T-helper 17 cell (primary cell): Measurements from ENCODE around the gene ZBTB49. TPM values are rescaled to one million over a fixed set of nuclear protein-coding genes. Genes with fewer than 3 reads are reported as not detected.
"Not testable (repeated sequence)": the region's sequence is repeated elsewhere in the genome, so short reads cannot be mapped to it uniquely, and the experiment has no call there.

Experiments used
- ATAC-seq: fragments of 150-1000 bp; cut with Tn5 transposase; 2 replicates; pipeline ENCODE4 v1.10.0; 2021; ENCODE audit warnings: mild to moderate bottlenecking, moderate library complexity
- DNase-seq, 3 donors: peaks; one replicate each; pipeline versions ENCODE4 v3.0.0 to v3.0.0-alpha.2; 2020 to 2021
- H3K9me3 ChIP-seq: one replicate; pipeline ENCODE4 v1.7.0; 2013; ENCODE audit warnings: low read length, mild to moderate bottlenecking; ENCODE audit not compliant: control insufficient read depth, poor library complexity, severe bottlenecking
- H3K27ac Mint-ChIP-seq: one replicate; pipeline ENCODE4 v1.8.0; 2022; ENCODE audit warnings: mild to moderate bottlenecking, moderate library complexity, mixed read lengths
- H3K27me3 Mint-ChIP-seq: one replicate; pipeline ENCODE4 v1.8.0; 2022; ENCODE audit warnings: mixed read lengths
- H3K36me3 Mint-ChIP-seq: one replicate; pipeline ENCODE4 v1.8.0; 2022; ENCODE audit warnings: low read depth, mixed read lengths
- H3K4me1 Mint-ChIP-seq: one replicate; pipeline ENCODE4 v1.8.0; 2022; ENCODE audit warnings: mild to moderate bottlenecking, mixed read lengths
- H3K4me3 Mint-ChIP-seq: one replicate; pipeline ENCODE4 v1.8.0; 2022; ENCODE audit warnings: mild to moderate bottlenecking, moderate library complexity, mixed read lengths
- total RNA-seq, 4 donors: library from RNA in 2 of 4; stranded (reverse) in 2 of 4; gene quantifications; one replicate each; pipeline ENCODE4 v1.2.3 and lab custom pipeline; 2022 to 2026

ZBTB49 gene, protein sequence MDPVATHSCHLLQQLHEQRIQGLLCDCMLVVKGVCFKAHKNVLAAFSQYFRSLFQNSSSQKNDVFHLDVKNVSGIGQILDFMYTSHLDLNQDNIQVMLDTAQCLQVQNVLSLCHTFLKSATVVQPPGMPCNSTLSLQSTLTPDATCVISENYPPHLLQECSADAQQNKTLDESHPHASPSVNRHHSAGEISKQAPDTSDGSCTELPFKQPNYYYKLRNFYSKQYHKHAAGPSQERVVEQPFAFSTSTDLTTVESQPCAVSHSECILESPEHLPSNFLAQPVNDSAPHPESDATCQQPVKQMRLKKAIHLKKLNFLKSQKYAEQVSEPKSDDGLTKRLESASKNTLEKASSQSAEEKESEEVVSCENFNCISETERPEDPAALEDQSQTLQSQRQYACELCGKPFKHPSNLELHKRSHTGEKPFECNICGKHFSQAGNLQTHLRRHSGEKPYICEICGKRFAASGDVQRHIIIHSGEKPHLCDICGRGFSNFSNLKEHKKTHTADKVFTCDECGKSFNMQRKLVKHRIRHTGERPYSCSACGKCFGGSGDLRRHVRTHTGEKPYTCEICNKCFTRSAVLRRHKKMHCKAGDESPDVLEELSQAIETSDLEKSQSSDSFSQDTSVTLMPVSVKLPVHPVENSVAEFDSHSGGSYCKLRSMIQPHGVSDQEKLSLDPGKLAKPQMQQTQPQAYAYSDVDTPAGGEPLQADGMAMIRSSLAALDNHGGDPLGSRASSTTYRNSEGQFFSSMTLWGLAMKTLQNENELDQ
- total RNA-seq (10 to 100 TPM in 1 of 2 donors, 1 to 10 TPM in 1; 7.4 to 12.9 TPM), total RNA-seq (lab: John Stamatoyannopoulos, UW) (7.2 to 16.0 reads per million in 2 donors)

DNA sequence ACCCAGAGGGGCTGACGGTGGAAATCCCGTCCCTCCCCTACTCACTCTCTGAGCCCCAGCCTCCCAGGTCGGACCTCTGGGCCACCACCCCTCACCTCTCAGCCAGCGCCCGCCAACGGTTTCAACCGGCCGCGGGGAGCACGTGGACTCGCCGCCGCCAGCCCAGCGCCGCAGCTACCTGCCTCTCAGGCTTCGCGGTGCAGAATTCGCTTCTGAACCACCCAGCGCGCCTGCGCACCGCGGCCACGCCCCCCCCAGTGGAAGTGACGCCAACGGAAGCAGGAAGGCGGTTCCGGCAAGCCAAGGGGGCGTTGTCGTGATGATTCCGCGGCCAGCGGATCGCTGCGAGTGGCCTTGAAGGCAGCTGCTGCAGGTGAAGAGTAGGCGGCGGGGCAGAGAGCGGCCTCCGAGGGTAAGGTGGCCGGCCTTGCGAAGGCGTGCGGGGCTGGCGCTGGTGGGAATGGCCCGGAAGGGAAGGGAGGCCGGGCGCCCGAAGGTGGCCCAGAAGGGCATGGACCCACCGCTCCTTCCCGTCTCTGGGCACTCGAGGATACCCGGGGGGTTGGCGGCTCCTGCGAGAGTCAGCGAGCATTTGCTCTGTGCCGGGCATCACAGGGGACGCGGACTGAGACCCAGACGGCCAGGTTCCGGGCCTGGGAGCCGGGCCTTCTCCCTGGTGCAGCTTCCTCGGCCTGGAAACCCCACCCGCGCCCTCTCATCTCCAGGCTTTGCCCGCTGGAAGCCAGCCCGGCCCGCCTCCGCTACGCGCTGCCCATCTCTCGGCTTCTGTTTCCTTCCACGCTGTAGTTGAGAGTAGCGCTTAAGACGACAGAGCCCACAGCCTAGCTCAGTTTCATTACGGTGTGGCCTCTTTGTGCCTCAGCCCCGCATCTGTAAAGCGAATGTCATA, at the start of gene ZBTB49, which contains the start of gene LYAR:
Gene ZBTB49 (plus strand): TSS at position 311 of the 910 bp plus-strand sequence. CDS start 9,695 bp downstream, outside the sequence.
Gene LYAR (minus strand): TSS at position 214 of the 910 bp plus-strand sequence. CDS start 6,412 bp downstream, outside the sequence.
- peak; percentile 93 for ATAC-seq
- no peaks in the 10 kb centered on the region for H3K9me3 ChIP-seq
- Mint-ChIP-seq H3K27ac (peak within 1 kb of the TSS; percentile 87), H3K4me1 (peaks cover 43% of the 10 kb centered on the region), H3K36me3 (peaks cover 5% of the 10 kb centered on the region), H3K27me3 (no peaks in the 10 kb centered on the region), H3K4me3 (peak within 1 kb of the TSS; percentile 97)
- peak; percentile 90 to 96 (median 96) for DNase-seq

DNA sequence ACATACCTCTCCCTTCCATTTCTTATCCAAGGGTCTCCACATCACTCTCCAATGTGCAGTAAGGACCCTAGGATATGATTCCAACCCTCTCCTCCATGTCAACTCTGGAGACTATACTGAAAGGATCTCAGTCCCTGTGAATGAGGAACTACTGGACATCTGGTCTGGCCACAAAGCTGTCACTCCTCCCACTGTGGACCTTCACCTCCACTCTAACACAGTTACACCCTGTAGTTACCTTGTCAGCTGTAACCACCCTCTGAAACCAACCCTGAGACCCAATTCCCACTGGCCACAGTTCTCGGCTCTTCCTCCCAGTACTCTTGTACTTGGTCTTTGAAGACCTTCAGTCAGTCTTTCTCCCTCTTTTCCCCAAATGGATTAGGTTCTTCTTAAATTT, 44.9 kb upstream of the ZBTB49 start:
- no peaks in the 10 kb centered on the region for H3K27me3 Mint-ChIP-seq
- H3K4me1 Mint-ChIP-seq = peaks cover 30% of the 10 kb centered on the region
- ATAC-seq (no peak), DNase-seq (no peak)
- H3K4me3 Mint-ChIP-seq = no peak overlapping the region
- H3K36me3 Mint-ChIP-seq = peaks cover 13% of the 10 kb centered on the region
- peak overlapping the region; percentile 32 for H3K27ac Mint-ChIP-seq
- no peaks in the 10 kb centered on the region for H3K9me3 ChIP-seq

DNA sequence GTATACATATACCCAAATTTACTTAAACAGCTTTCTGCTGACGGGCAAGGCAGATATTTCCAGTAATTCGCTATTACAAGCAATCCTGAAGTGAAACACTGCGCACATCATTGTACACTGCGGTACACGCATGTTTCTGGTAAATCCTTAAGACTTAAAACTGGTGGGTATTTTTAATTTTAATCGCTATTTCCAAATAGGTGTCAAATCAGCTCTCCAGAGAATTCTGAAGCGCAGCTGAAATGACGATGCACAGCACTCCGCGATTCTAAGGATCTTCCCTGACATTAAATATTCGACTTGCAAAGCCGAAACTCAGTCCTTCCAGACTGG, 42.4 kb upstream of the ZBTB49 start:
- DNase-seq = no peak
- ATAC-seq = peak; percentile 52
- peak overlapping the region; percentile 93 for H3K4me3 Mint-ChIP-seq

DNA sequence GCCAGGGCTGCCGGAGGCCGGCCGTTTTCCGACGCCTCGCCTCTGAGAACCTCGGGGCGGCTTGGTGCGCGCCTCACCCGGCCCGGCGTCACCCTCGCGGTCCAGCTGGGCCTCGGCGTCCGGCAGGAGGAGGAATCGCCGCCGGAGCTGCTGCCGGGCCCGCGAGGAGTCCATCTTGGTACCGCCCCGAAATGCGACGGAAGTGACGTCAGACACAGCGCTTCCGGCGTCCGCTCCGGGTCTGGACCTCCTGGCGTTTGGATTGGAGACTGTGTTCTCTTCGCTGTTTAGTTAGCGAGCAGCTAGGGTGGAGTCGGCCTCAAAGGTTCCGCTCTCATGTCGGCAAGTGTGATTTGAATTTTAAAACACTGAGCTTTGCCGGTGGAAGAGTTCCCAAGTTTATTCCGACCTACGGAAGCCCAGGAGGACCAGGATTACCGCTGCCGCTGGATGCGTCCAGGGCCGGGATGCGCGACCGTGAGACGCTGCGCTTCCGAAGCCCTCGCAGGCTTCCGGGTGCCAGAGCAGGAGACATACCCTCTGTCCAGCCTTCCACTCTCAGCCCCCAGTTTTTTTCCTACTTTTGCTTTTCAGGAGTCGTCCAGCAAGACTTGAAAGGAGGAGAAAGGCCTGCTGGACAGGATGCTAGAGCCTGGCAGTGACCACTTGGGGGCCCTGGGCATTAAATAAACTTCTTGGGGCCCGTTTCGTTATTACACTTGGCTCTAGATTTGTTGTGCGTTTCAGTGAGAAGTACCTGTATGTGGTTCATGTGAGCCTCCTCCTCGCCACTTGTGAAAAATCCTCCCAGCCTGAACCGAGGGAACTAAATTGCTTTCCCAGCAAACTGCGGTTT, 41.8 kb upstream of the ZBTB49 start, which contains the start of gene TMEM128:
Gene TMEM128 (minus strand): TSS at position 195 of the 856 bp plus-strand sequence. CDS start 21 bp downstream, at position 174.
- peak; percentile 80 to 88 (median 82) for DNase-seq
- Mint-ChIP-seq H3K4me1 (peaks cover 25% of the 10 kb centered on the region), H3K27me3 (no peaks in the 10 kb centered on the region), H3K36me3 (peaks cover 10% of the 10 kb centered on the region), H3K27ac (peak within 1 kb of the TSS; percentile 97), H3K4me3 (peak within 1 kb of the TSS; percentile 93)
- ATAC-seq = peak; percentile 97
- no peaks in the 10 kb centered on the region for H3K9me3 ChIP-seq

More for the DNA sequence above, 42.4 kb upstream of the ZBTB49 start:
- H3K9me3 ChIP-seq = no peaks in the 10 kb centered on the region
- peaks cover 10% of the 10 kb centered on the region for H3K36me3 Mint-ChIP-seq
- peak overlapping the region; percentile 97 for H3K27ac Mint-ChIP-seq
- H3K27me3 Mint-ChIP-seq = no peaks in the 10 kb centered on the region
- peaks cover 25% of the 10 kb centered on the region for H3K4me1 Mint-ChIP-seq

DNA sequence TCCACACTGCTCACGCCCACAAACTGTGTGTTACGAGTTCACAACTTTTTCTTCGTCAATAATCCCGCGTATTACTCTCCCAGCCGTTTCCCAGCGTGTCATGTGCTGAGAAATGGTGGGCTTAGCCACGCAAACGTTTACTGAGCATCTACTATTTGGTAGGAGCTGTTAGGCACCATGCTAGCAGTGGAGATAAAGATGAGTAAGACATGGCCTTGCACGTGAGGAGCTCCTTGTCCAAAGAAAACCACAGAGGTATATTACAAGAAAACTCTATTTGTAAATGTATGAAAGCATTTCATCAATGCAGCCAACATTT, 41.2 kb upstream of the ZBTB49 start:
- no peaks in the 10 kb centered on the region for H3K9me3 ChIP-seq
- no peaks in the 10 kb centered on the region for H3K27me3 Mint-ChIP-seq
- H3K36me3 Mint-ChIP-seq = peaks cover 6% of the 10 kb centered on the region
- peaks cover 22% of the 10 kb centered on the region for H3K4me1 Mint-ChIP-seq
- ATAC-seq (no peak), DNase-seq (no peak)
- H3K27ac Mint-ChIP-seq = peak overlapping the region; percentile 97
- H3K4me3 Mint-ChIP-seq = peak overlapping the region; percentile 93

DNA sequence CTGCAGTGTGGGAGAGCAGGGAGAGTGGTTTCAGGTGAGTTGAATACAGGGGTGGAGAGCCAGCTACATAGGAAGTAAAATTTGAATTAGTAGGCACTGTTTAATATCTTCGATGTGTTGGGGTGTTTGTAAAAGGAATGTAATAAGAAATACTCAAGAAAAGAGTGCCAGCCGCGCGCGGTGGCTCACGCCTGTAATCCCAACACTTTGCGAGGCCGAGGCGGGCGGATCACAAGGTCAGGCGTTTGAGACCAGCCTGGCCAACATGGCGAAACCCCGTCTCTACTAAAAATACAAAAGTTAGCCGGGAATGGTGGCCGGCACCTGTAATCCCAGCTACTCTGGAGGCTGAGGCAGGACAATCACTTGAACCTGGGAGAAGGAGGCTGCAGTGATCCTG, 40.7 kb upstream of the ZBTB49 start:
- H3K27ac Mint-ChIP-seq = peak overlapping the region; percentile 97

DNA sequence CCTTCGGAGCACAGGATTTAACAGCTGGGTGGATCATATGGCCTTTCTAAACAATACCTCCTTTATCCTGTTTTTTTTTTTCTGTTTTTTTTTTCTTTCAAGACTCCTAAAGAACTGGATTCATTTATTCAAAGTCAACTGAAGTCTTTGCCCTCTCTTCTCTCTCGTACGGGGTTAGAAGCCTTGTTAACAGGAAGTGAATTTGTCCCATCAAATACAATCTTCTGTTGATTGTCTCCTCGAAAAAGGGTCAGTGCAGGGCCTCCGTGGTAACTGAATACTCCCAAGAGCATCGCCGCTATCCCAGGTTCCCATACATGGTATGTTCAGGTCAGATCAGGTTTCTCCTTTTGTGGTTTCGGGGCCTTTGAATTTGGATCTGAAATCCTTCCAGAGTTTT, 40.2 kb upstream of the ZBTB49 start:
- H3K27me3 Mint-ChIP-seq = peaks cover 5% of the 10 kb centered on the region

More for the DNA sequence above, 40.7 kb upstream of the ZBTB49 start:
- Mint-ChIP-seq H3K4me3 (peak overlapping the region; percentile 93), H3K4me1 (peaks cover 22% of the 10 kb centered on the region)
- ATAC-seq, H3K9me3 ChIP-seq, DNase-seq, H3K27me3 Mint-ChIP-seq, H3K36me3 Mint-ChIP-seq: not testable (repeated sequence)

DNA sequence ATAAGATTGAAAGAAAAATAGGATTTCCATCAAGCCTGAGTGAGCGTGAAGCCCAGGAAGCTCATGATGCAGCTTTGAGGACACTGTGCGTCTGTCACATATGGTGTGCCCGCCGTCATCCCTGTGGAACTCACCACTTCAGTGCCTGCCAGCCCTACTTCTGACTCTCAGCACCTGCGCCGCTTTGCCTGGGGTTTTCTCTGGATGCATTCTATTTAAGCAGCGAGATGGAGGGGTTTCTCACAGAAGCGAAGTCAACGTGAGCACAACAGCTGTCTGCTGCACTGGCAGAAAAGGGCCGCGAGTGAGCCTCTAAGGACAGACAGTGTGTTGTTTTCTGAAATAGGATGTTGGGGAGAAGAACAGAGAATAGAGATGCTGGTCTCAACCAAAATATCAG, 35.9 kb upstream of the ZBTB49 start:
- peaks cover under 1% of the 10 kb centered on the region for H3K4me1 Mint-ChIP-seq
- H3K27ac Mint-ChIP-seq = no peak overlapping the region
- H3K9me3 ChIP-seq = no peaks in the 10 kb centered on the region
- H3K36me3 Mint-ChIP-seq = no peaks in the 10 kb centered on the region
- peaks cover 5% of the 10 kb centered on the region for H3K27me3 Mint-ChIP-seq
- H3K4me3 Mint-ChIP-seq = no peak overlapping the region
- ATAC-seq (no peak), DNase-seq (no peak)

More for the DNA sequence above, 40.2 kb upstream of the ZBTB49 start:
- H3K36me3 Mint-ChIP-seq = peaks cover 6% of the 10 kb centered on the region
- DNase-seq (no peak), ATAC-seq (no peak)
- H3K27ac Mint-ChIP-seq = no peak overlapping the region
- H3K9me3 ChIP-seq = no peaks in the 10 kb centered on the region
- peaks cover 22% of the 10 kb centered on the region for H3K4me1 Mint-ChIP-seq
- peak overlapping the region; percentile 50 for H3K4me3 Mint-ChIP-seq

DNA sequence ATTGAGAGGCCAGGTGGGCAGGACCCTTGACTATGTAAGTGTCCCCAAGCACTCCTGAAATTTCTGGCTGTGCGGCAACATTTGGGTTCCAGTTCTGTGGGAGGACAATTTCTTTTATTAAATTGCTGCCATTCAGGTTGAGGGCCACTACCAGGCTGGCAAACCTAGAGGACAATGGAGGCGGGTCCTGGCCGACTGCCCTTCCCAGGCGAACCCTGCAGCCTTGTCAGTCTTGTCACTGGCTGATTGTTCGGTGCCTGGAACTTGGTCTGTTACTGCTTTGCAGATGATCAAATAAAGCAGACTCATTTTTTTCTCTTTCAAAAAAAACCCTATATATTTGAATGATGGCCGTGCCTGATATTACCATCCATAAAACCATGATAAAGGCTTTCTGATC, 35.4 kb upstream of the ZBTB49 start:
- H3K27ac Mint-ChIP-seq = no peak overlapping the region
- no peak for DNase-seq
- peaks cover 5% of the 10 kb centered on the region for H3K27me3 Mint-ChIP-seq

DNA sequence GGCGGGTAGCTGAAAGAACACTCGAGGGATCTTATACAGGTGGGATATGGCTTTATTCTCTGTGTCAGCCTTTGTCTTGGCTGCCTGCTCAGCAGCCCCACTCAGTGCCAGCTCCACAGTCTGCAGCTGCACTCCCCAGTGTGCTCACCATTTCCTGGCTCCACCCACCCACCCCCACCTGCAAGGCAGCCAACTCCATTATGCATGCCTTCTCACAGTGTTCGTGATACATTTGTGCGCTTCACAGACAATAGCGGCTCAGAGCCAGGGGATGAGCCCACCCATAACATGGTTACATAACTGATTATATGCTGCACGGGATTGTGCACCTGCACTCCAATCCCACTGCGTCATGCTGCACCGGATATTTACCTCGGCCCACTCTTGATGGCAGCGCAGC, 33.3 kb upstream of the ZBTB49 start:
- H3K9me3 ChIP-seq = no peaks in the 10 kb centered on the region
- H3K36me3 Mint-ChIP-seq = no peaks in the 10 kb centered on the region
- no peak for DNase-seq
- H3K27ac Mint-ChIP-seq = no peak overlapping the region
- peaks cover 5% of the 10 kb centered on the region for H3K27me3 Mint-ChIP-seq
- no peak for ATAC-seq
- no peak overlapping the region for H3K4me3 Mint-ChIP-seq
- peaks cover 4% of the 10 kb centered on the region for H3K4me1 Mint-ChIP-seq

More for the DNA sequence above, 35.4 kb upstream of the ZBTB49 start:
- no peak for ATAC-seq
- Mint-ChIP-seq H3K36me3 (no peaks in the 10 kb centered on the region), H3K4me3 (no peak overlapping the region), H3K4me1 (no peaks in the 10 kb centered on the region)
- no peaks in the 10 kb centered on the region for H3K9me3 ChIP-seq

DNA sequence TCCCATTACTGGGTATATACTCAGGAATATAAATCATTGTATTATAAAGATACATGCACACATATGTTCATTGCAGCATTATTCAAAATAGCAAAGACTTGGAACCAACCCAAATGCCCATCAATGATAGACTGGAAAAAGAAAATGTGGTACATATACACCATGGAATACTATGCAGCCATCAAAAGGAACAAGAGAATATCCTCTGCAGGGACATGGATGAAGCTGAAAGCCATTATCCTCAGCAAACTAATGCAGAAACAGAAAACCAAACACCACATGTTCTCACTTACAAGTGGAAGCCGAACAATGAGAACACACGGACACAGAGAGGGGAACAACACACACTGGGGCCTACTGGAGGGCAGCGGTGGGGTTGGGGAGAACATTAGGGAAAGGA, 32.3 kb upstream of the ZBTB49 start:
- H3K27ac Mint-ChIP-seq, H3K4me1 Mint-ChIP-seq, H3K27me3 Mint-ChIP-seq, DNase-seq, H3K4me3 Mint-ChIP-seq, H3K36me3 Mint-ChIP-seq, ATAC-seq, H3K9me3 ChIP-seq: not testable (repeated sequence)
